GM21360 (cell line): ENCODE results near the gene REXO1.
"Not testable (repeated sequence)": the region's sequence is repeated elsewhere in the genome, so short reads cannot be mapped to it uniquely, and the experiment has no call there.

ENCODE experiments used
- ATAC-seq: cut with Tn5 transposase; IDR thresholded peaks from one replicate; pipeline ENCODE4 v1.9.1; 2021; ENCODE audit warnings: mild to moderate bottlenecking, moderate library complexity; ENCODE audit not compliant: unreplicated experiment

REXO1 gene

GRCh38 chr19:1848399-1849131 lies at the start of gene REXO1:
Gene REXO1, minus strand, starts transcription at chr19:1848483. Its CDS starts 125 bp downstream, at chr19:1848358.
- peak; percentile 58 for ATAC-seq

GRCh38 chr19:1896508-1896907 lies 48.2 kb upstream of the REXO1 start:
- no peak for ATAC-seq

- ATAC-seq = no peak
These were observed 45.5 kb upstream of the REXO1 start for GRCh38 chr19:1893791-1894190.

- no peak for ATAC-seq
These were observed 41.6 kb upstream of the REXO1 start for GRCh38 chr19:1889907-1890306.

- ATAC-seq = no peak
These were observed 40.1 kb upstream of the REXO1 start for GRCh38 chr19:1888385-1888784.

- ATAC-seq = not testable (repeated sequence)
These were observed 38.1 kb upstream of the REXO1 start for GRCh38 chr19:1886360-1886759.

- peak; percentile 88 for ATAC-seq
These were observed 37.3 kb upstream of the REXO1 start, which contains the start of gene ABHD17A for GRCh38 chr19:1885398-1886119. Gene ABHD17A, minus strand, starts transcription at chr19:1885496. Its CDS starts 3,930 bp downstream, at chr19:1881566.

GRCh38 chr19:1884719-1885334 lies 36.5 kb upstream of the REXO1 start:
- peak; percentile 6 for ATAC-seq

- no peak for ATAC-seq
These were observed 36.0 kb upstream of the REXO1 start for GRCh38 chr19:1884291-1884718.

- ATAC-seq = no peak
These were observed 35.5 kb upstream of the REXO1 start for GRCh38 chr19:1883784-1884183.

- no peak for ATAC-seq
These were observed 34.8 kb upstream of the REXO1 start for GRCh38 chr19:1882786-1883692.

- no peak for ATAC-seq
These were observed 34.0 kb upstream of the REXO1 start for GRCh38 chr19:1882089-1882785.

GRCh38 chr19:1881393-1882088 lies 33.3 kb upstream of the REXO1 start:
- not testable (repeated sequence) for ATAC-seq

- no peak for ATAC-seq
These were observed 32.5 kb upstream of the REXO1 start for GRCh38 chr19:1880611-1881392.

GRCh38 chr19:1879982-1880381 lies 31.7 kb upstream of the REXO1 start:
- not testable (repeated sequence) for ATAC-seq

GRCh38 chr19:1878583-1878982 lies 30.3 kb upstream of the REXO1 start:
- not testable (repeated sequence) for ATAC-seq

- ATAC-seq = not testable (repeated sequence)
These were observed 29.0 kb upstream of the REXO1 start for GRCh38 chr19:1877280-1877660.

GRCh38 chr19:1876496-1877279 lies 28.4 kb upstream of the REXO1 start:
- peak; percentile 24 for ATAC-seq
